H9 (cell line): ENCODE results near the gene AGPAT2. TPM values are rescaled to one million over a fixed set of nuclear protein-coding genes. Genes with fewer than 3 reads are reported as not detected.

ENCODE experiments used
- DNase-seq: peaks from one replicate; pipeline ENCODE4 v3.0.0-alpha.2; 2017
- H2AFZ ChIP-seq: one replicate; pipeline ENCODE4 v1.6.1; 2013; ENCODE audit warnings: mild to moderate bottlenecking, low read length, control low read depth, moderate library complexity
- H2AK5ac ChIP-seq: 2 replicates; pipeline ENCODE4 v1.6.1; 2013; ENCODE audit warnings: low read length, control low read depth, mixed read lengths; ENCODE audit not compliant: insufficient read length
- H2BK120ac ChIP-seq: one replicate; pipeline ENCODE4 v1.6.1; 2013; ENCODE audit warnings: low read depth, mild to moderate bottlenecking, low read length, control low read depth, inconsistent platforms; ENCODE audit not compliant: poor library complexity, severe bottlenecking
- H2BK12ac ChIP-seq: 2 replicates; pipeline ENCODE4 v1.6.1; 2013; ENCODE audit warnings: low read length, control low read depth, mixed read lengths, low read depth; ENCODE audit not compliant: insufficient read length
- H2BK15ac ChIP-seq: 2 replicates; pipeline ENCODE4 v1.6.1; 2013; ENCODE audit warnings: low read depth, low read length, control low read depth
- H2BK20ac ChIP-seq: one replicate; pipeline ENCODE4 v1.6.1; 2013; ENCODE audit warnings: low read depth, mild to moderate bottlenecking, low read length, control low read depth, inconsistent platforms; ENCODE audit not compliant: poor library complexity, severe bottlenecking
- H2BK5ac ChIP-seq: 2 replicates; pipeline ENCODE4 v1.6.1; 2013; ENCODE audit warnings: low read length, control low read depth, mixed read lengths; ENCODE audit not compliant: insufficient read length
- H3K14ac ChIP-seq: 2 replicates; pipeline ENCODE4 v1.6.1; 2013; ENCODE audit warnings: low read length, control low read depth; ENCODE audit not compliant: insufficient read depth
- H3K18ac ChIP-seq: 2 replicates; pipeline ENCODE4 v1.6.1; 2013; ENCODE audit warnings: low read depth, mild to moderate bottlenecking, mixed read lengths, low read length, control low read depth; ENCODE audit not compliant: insufficient read length
- H3K23ac ChIP-seq: 2 replicates; pipeline ENCODE4 v1.6.1; 2013; ENCODE audit warnings: low read length, control low read depth, mixed read lengths, low read depth; ENCODE audit not compliant: insufficient read length
- H3K23me2 ChIP-seq: 2 replicates; pipeline ENCODE4 v1.6.1; 2013; ENCODE audit warnings: low read depth, mild to moderate bottlenecking, mixed read lengths, low read length, control low read depth; ENCODE audit not compliant: insufficient read length, poor library complexity, severe bottlenecking
- H3K27ac ChIP-seq: 2 replicates; pipeline ENCODE4 v1.5.1; 2013; ENCODE audit warnings: low read length, control low read depth, mixed read lengths, low read depth; ENCODE audit not compliant: insufficient read length
- H3K27me3 ChIP-seq: 2 replicates; pipeline ENCODE4 v1.6.1; 2013; ENCODE audit warnings: low read length, control low read depth, inconsistent platforms; ENCODE audit not compliant: insufficient read depth
- H3K4ac ChIP-seq: 2 replicates; pipeline ENCODE4 v1.6.1; 2013; ENCODE audit warnings: low read depth, mild to moderate bottlenecking, control low read depth, inconsistent platforms, low read length, moderate library complexity
- H3K4me1 ChIP-seq: 2 replicates; pipeline ENCODE4 v1.6.1; 2013; ENCODE audit warnings: low read length, control low read depth, inconsistent platforms; ENCODE audit not compliant: insufficient read depth
- H3K4me2 ChIP-seq: 2 replicates; pipeline ENCODE4 v1.6.1; 2013; ENCODE audit warnings: low read length, control low read depth, mixed read lengths; ENCODE audit not compliant: insufficient read length, insufficient read depth
- H3K56ac ChIP-seq: 2 replicates; pipeline ENCODE4 v1.6.1; 2013; ENCODE audit warnings: low read depth, mild to moderate bottlenecking, mixed read lengths, low read length, control low read depth; ENCODE audit not compliant: insufficient read length
- H3K79me1 ChIP-seq: 2 replicates; pipeline ENCODE4 v1.6.1; 2013; ENCODE audit warnings: low read depth, mild to moderate bottlenecking, moderate library complexity, low read length, control low read depth, inconsistent platforms; ENCODE audit not compliant: insufficient read depth, poor library complexity, severe bottlenecking
- H3K79me2 ChIP-seq: 2 replicates; pipeline ENCODE4 v1.6.1; 2013; ENCODE audit warnings: low read length, control low read depth, inconsistent platforms; ENCODE audit not compliant: insufficient read depth
- H3K9ac ChIP-seq: 2 replicates; pipeline ENCODE4 v1.6.1; 2013; ENCODE audit warnings: low read length, control low read depth, mixed read lengths; ENCODE audit not compliant: insufficient read length; ENCODE audit errors: extremely low read depth
- H3K9me3 ChIP-seq: one replicate; pipeline ENCODE4 v1.6.1; 2013; ENCODE audit warnings: low read depth, low read length, inconsistent platforms; ENCODE audit not compliant: control insufficient read depth
- H3T11ph ChIP-seq: one replicate; pipeline ENCODE4 v1.6.1; 2013; ENCODE audit warnings: mild to moderate bottlenecking, low read length, control low read depth, inconsistent platforms
- H4K20me1 ChIP-seq: one replicate; pipeline ENCODE4 v1.6.1; 2013; ENCODE audit not compliant: control insufficient read depth, insufficient read length, insufficient read depth
- H4K5ac ChIP-seq: 2 replicates; pipeline ENCODE4 v1.6.1; 2013; ENCODE audit warnings: low read depth, mild to moderate bottlenecking, mixed read lengths, low read length, control low read depth; ENCODE audit not compliant: insufficient read length
- H4K8ac ChIP-seq: replicated peaks from 2 replicates; pipeline ENCODE4 v1.6.1; 2013; ENCODE audit warnings: low read length, control low read depth, mixed read lengths, low read depth; ENCODE audit not compliant: insufficient read length
- H4K91ac ChIP-seq: 2 replicates; pipeline ENCODE4 v1.6.1; 2013; ENCODE audit warnings: low read depth, mild to moderate bottlenecking, moderate library complexity, mixed read lengths, low read length, control low read depth; ENCODE audit not compliant: insufficient read length
- H3K27ac Mint-ChIP-seq, 3 experiments: 2 replicates in 2 of 3; 3 replicates in 1 of 3; pipeline ENCODE4 v1.8.0; 2020 to 2021; ENCODE audit warnings: mixed read lengths in 3 of 3, mild to moderate bottlenecking in 1 of 3, moderate library complexity in 1 of 3
- H3K27me3 Mint-ChIP-seq: 2 replicates; pipeline ENCODE4 v1.8.0; 2021; ENCODE audit warnings: low read depth, mild to moderate bottlenecking, moderate library complexity, mixed read lengths
- H3K36me3 Mint-ChIP-seq, 3 experiments: 2 replicates in 2 of 3; 3 replicates in 1 of 3; pipeline ENCODE4 v1.8.0; 2020 to 2021; ENCODE audit warnings: low read depth in 3 of 3, mixed read lengths in 3 of 3; ENCODE audit not compliant: insufficient read depth in 1 of 3
- H3K4me1 Mint-ChIP-seq, 2 experiments: 2 replicates each; pipeline ENCODE4 v1.8.0; 2020; ENCODE audit warnings: mixed read lengths in 2 of 2
- H3K4me3 Mint-ChIP-seq, 2 experiments: 2 replicates in 1 of 2; 3 replicates in 1 of 2; pipeline ENCODE4 v1.8.0; 2020 to 2021; ENCODE audit warnings: mild to moderate bottlenecking in 2 of 2, mixed read lengths in 2 of 2, moderate library complexity in 1 of 2
- H3K9me3 Mint-ChIP-seq, 2 experiments: 2 replicates in 1 of 2; 3 replicates in 1 of 2; pipeline ENCODE4 v1.8.0; 2020; ENCODE audit warnings: mild to moderate bottlenecking in 2 of 2, mixed read lengths in 2 of 2, moderate library complexity in 1 of 2
- WGBS: extraction: QIAGEN DNeasy Blood & Tissue Kit; methylation state at CpG from one replicate; pipeline ENCODE4 v1.1.7; 2013; ENCODE audit warnings: missing lambda C conversion rate, low lambda C conversion rate, mixed read lengths; ENCODE audit not compliant: insufficient read length; ENCODE audit errors: extremely low coverage; 5-methylcytosine and 5-hydroxymethylcytosine counted together
- total RNA-seq: library from RNA; stranded (reverse); gene quantifications from 2 replicates; pipeline ENCODE4 v1.2.1, GENCODE V29; 2021
- TF ChIP-seq, protein P1 (sequence below): fragments of 200-600 bp; sonication (generic); conservative IDR thresholded peaks from 3 replicates; pipeline ENCODE4 v1.8.0; 2021; ENCODE audit warnings: antibody characterized with exemption, mild to moderate bottlenecking

The AGPAT2 gene
- total RNA-seq, 1 experiment from 2014 or later: 29.7 TPM

- WGBS: no CpG with 5 or more reads among the region's 6 CpGs
- Histone ChIP-seq H4K5ac (no peak overlapping the region), H2AFZ (no peak overlapping the region), H3K23me2 (no peaks in the 10 kb centered on the region), H3K79me2 (no peaks in the 10 kb centered on the region), H3K56ac (no peak overlapping the region), H3K4ac (no peak overlapping the region), H3K27me3 (no peaks in the 10 kb centered on the region), H2BK20ac (no peak overlapping the region), H2AK5ac (no peak overlapping the region), H3T11ph (no peak overlapping the region), H3K9me3 (no peaks in the 10 kb centered on the region), H2BK120ac (no peak overlapping the region), H3K23ac (no peak overlapping the region), H3K79me1 (no peaks in the 10 kb centered on the region), H3K18ac (no peak overlapping the region), H2BK15ac (no peak overlapping the region), H4K20me1 (no peaks in the 10 kb centered on the region), H4K8ac (no peak overlapping the region), H3K4me1 (no peaks in the 10 kb centered on the region; the same call in 1 of the 2 replicates), H3K9ac (no peak overlapping the region), H3K27ac (no peak overlapping the region), H2BK12ac (no peak overlapping the region), H3K4me2 (no peak overlapping the region), H3K14ac (no peak overlapping the region), H2BK5ac (no peak overlapping the region), H4K91ac (no peak overlapping the region)
- peaks cover 0 to 5% (median 0%) of the 10 kb centered on the region in 3 experiments; a peak in 4 of 7 replicates for H3K36me3 Mint-ChIP-seq
- no peak for DNase-seq
- H3K4me1 Mint-ChIP-seq: peaks cover 2 to 9% of the 10 kb centered on the region in 2 experiments
- H3K4me3 Mint-ChIP-seq: no peak overlapping the region
- H3K27ac Mint-ChIP-seq: no peak overlapping the region
- TF ChIP-seq, protein P1, sequence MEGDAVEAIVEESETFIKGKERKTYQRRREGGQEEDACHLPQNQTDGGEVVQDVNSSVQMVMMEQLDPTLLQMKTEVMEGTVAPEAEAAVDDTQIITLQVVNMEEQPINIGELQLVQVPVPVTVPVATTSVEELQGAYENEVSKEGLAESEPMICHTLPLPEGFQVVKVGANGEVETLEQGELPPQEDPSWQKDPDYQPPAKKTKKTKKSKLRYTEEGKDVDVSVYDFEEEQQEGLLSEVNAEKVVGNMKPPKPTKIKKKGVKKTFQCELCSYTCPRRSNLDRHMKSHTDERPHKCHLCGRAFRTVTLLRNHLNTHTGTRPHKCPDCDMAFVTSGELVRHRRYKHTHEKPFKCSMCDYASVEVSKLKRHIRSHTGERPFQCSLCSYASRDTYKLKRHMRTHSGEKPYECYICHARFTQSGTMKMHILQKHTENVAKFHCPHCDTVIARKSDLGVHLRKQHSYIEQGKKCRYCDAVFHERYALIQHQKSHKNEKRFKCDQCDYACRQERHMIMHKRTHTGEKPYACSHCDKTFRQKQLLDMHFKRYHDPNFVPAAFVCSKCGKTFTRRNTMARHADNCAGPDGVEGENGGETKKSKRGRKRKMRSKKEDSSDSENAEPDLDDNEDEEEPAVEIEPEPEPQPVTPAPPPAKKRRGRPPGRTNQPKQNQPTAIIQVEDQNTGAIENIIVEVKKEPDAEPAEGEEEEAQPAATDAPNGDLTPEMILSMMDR: no peak
- peaks cover 1% of the 10 kb centered on the region; the same call in 1 of the 2 replicates for H3K27me3 Mint-ChIP-seq
- H3K9me3 Mint-ChIP-seq: no peaks in the 10 kb centered on the region
Measured at GRCh38 chr9:136678624-136679023, 8.6 kb downstream of the AGPAT2 start.
